Parietal lobe (tissue), 1 donor: ENCODE results near the gene LRTM2. TPM values are rescaled to one million over a fixed set of nuclear protein-coding genes. Genes with fewer than 3 reads are reported as not detected.

Source experiments
- total RNA-seq: library from RNA; depleted of rRNA; stranded (reverse); fragments of >200 nt; gene quantifications from one replicate; pipeline ENCODE4 v1.2.3, GENCODE V29; 2014

LRTM2 gene
- total RNA-seq: 8.1 TPM

GRCh38 chr12:1820191-1820895, at the start of gene LRTM2:
LRTM2 (plus strand) TSS chr12:1820565; CDS start chr12:1828149, 7,584 bp downstream.

Other genes with a start within 250 kb of the LRTM2 start
- gene FBXL14, start 226.0 kb upstream of the LRTM2 start, total RNA-seq: 23.8 TPM
- gene WNT5B, start 191.3 kb upstream of the LRTM2 start, total RNA-seq: 29.1 TPM
- gene ADIPOR2, start 129.5 kb upstream of the LRTM2 start, total RNA-seq: 39.8 TPM
- gene CACNA2D4, start 98.1 kb downstream of the LRTM2 start, total RNA-seq: 0.31 TPM
- 14.4 TPM for gene DCP1B, start 183.9 kb downstream of the LRTM2 start, total RNA-seq
- 54.8 TPM for gene CACNA1C, start 232.4 kb downstream of the LRTM2 start, total RNA-seq